HEK293T (cell line): ENCODE measurements around the gene ARID1B.

ENCODE experiments used
- CTCF ChIA-PET: fragments of 350-600 bp; formaldehyde crosslinking; extraction: SDS; loops from one replicate; lab custom pipeline; 2021; ENCODE audit warnings: antibody characterized with exemption, inconsistent platforms; lab: Yijun Ruan, JAX
- POLR2A ChIA-PET: fragments of 350-600 bp; formaldehyde crosslinking; extraction: SDS; loops from one replicate; lab custom pipeline; 2020; ENCODE audit warnings: antibody characterized with exemption, inconsistent platforms; lab: Yijun Ruan, JAX
- DNase-seq: peaks from one replicate; pipeline ENCODE4 v3.0.0; 2012; ENCODE audit warnings: mixed read lengths; ENCODE audit errors: extremely low spot score
- ARNT ChIP-seq: fragments of 450-650 bp; IDR thresholded peaks from 2 replicates; pipeline ENCODE4 v1.6.1; 2017; ENCODE audit warnings: mild to moderate bottlenecking
- BHLHE40 ChIP-seq: fragments of 450-650 bp; IDR thresholded peaks from 2 replicates; pipeline ENCODE4 v1.6.1; 2016; ENCODE audit warnings: mild to moderate bottlenecking, moderate library complexity, borderline replicate concordance
- CTBP1 ChIP-seq: fragments of 450-650 bp; IDR thresholded peaks from 2 replicates; pipeline ENCODE4 v1.6.1; 2016; ENCODE audit warnings: borderline replicate concordance
- ELF4 ChIP-seq: fragments of 450-650 bp; IDR thresholded peaks from 2 replicates; pipeline ENCODE4 v1.6.1; 2017; ENCODE audit warnings: antibody characterized with exemption
- FOXA1 ChIP-seq: fragments of 450-650 bp; IDR thresholded peaks from 2 replicates; pipeline ENCODE4 v1.6.1; 2016; ENCODE audit warnings: mild to moderate bottlenecking
- FOXK2 ChIP-seq: fragments of 450-650 bp; IDR thresholded peaks from 2 replicates; pipeline ENCODE4 v1.6.1; 2016; ENCODE audit warnings: mild to moderate bottlenecking
- FOXM1 ChIP-seq: fragments of 450-650 bp; IDR thresholded peaks from 2 replicates; pipeline ENCODE4 v1.6.1; 2017; ENCODE audit warnings: mild to moderate bottlenecking, borderline replicate concordance
- HDGF ChIP-seq: fragments of 450-650 bp; IDR thresholded peaks from 2 replicates; pipeline ENCODE4 v1.6.1; 2017; ENCODE audit warnings: antibody characterized with exemption, borderline replicate concordance
- L3MBTL2 ChIP-seq: fragments of 450-650 bp; conservative IDR thresholded peaks from 2 replicates; pipeline ENCODE4 v1.6.1; 2016; ENCODE audit warnings: mild to moderate bottlenecking
- LEF1 ChIP-seq: fragments of 450-650 bp; IDR thresholded peaks from 2 replicates; pipeline ENCODE4 v1.6.1; 2017; ENCODE audit warnings: mild to moderate bottlenecking, borderline replicate concordance
- NFRKB ChIP-seq: fragments of 450-650 bp; IDR thresholded peaks from 2 replicates; pipeline ENCODE4 v1.6.1; 2016; ENCODE audit warnings: mild to moderate bottlenecking, moderate library complexity
- SP1 ChIP-seq: fragments of 450-650 bp; IDR thresholded peaks from 2 replicates; pipeline ENCODE4 v1.6.1; 2017
- SUZ12 ChIP-seq: fragments of 450-650 bp; IDR thresholded peaks from 2 replicates; pipeline ENCODE4 v1.6.1; 2016; ENCODE audit warnings: mild to moderate bottlenecking
- TARDBP ChIP-seq: fragments of 450-650 bp; IDR thresholded peaks from 2 replicates; pipeline ENCODE4 v1.6.1; 2016
- ZNF384 ChIP-seq: fragments of 450-650 bp; IDR thresholded peaks from 2 replicates; pipeline ENCODE4 v1.6.1; 2016
- TF ChIP-seq, protein P1 (sequence below): fragments of 450-650 bp; IDR thresholded peaks from 2 replicates; pipeline ENCODE4 v1.6.1; 2016

The ARID1B gene

DNA sequence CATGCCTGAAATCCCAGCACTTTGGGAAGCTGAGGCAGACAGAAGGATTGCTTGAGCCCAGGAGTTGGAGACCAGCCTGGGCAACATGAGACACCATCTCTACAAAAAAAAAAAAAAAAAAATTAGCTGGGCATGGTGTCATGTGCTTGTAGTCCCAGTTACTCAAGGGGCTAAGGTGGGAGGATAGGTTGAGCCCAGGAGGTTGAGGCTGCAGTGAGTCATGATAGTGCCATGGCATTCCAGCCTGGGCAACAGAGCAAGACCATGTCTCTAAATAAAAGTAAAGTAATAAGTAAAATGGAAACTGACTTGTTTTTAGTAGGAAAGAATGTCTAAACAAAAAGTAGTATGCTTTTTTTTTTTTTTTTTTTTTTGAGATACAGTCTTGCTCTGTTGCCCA lies 240.7 kb downstream of the ARID1B start:
- no peak for DNase-seq
- no peak for TF ChIP-seq FOXM1
- no peak for TF ChIP-seq LEF1
- TF ChIP-seq ZNF384 = no peak
- no peak for TF ChIP-seq NFRKB
- no peak for TF ChIP-seq BHLHE40
- TF ChIP-seq HDGF = no peak
- TF ChIP-seq ELF4 = no peak
- TF ChIP-seq TARDBP = no peak
- no peak for TF ChIP-seq SUZ12
- no peak for TF ChIP-seq CTBP1
- CTCF ChIA-PET = no interaction called here
- POLR2A ChIA-PET = no interaction called here

DNA sequence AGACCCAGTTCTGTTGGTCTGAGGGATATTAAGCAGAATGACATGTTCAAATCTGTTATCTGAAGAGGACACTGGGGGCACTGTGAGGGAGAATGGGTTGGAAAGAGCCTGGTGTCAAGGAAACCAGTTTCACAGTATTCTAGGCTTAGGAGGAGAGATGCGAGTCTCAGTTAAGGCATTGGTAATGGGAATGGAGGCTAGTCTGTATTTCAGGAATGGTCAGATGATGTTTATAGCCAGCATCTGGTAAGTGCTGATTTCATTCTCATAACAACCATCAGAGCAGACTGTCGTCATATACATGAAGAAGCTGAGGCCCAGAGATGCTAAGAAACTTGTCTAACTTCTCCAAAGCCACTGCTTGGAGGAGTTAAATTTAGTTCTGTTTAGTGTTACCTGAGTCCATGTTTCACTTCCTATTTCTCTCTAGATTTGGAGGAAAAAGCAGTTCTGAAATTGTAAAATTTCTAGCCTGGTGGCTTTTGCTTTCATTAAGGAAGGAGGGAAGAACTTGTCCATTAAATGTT lies 242.0 kb downstream of the ARID1B start:
- POLR2A ChIA-PET = no interaction called here
- CTCF ChIA-PET = no interaction called here
- TF ChIP-seq CTBP1 = no peak
- TF ChIP-seq FOXA1 = no peak
- TF ChIP-seq LEF1 = no peak
- TF ChIP-seq TARDBP = no peak
- no peak for TF ChIP-seq FOXK2
- no peak for TF ChIP-seq ZNF384
- TF ChIP-seq ARNT = no peak
- TF ChIP-seq NFRKB = no peak
- no peak for TF ChIP-seq FOXM1
- TF ChIP-seq SUZ12 = no peak
- TF ChIP-seq HDGF = no peak
- TF ChIP-seq BHLHE40 = no peak
- no peak for TF ChIP-seq ELF4
- TF ChIP-seq SP1 = no peak
- no peak for TF ChIP-seq L3MBTL2
- TF ChIP-seq, protein P1, sequence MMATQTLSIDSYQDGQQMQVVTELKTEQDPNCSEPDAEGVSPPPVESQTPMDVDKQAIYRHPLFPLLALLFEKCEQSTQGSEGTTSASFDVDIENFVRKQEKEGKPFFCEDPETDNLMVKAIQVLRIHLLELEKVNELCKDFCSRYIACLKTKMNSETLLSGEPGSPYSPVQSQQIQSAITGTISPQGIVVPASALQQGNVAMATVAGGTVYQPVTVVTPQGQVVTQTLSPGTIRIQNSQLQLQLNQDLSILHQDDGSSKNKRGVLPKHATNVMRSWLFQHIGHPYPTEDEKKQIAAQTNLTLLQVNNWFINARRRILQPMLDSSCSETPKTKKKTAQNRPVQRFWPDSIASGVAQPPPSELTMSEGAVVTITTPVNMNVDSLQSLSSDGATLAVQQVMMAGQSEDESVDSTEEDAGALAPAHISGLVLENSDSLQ = no peak
- DNase-seq = peak; percentile 31

DNA sequence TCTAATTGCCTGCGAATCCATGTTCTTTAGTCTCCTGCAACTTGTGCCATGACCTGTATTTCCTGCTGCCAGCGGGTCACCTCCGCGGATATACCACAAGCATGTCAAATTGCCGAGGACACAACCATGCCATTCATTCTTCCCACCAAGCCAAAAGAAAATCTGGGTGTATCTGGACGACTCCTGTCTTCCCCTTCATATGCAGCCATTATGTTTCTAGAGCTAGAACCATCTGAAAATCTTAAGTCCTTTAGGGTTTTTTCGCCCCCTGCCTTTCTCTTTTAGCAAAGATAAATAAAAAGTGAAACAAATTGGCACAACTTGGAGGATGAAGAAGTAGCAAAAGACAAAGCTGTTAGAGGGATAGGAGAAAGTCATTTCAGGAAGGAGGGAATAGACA lies 242.6 kb downstream of the ARID1B start:
- CTCF ChIA-PET = no interaction called here
- TF ChIP-seq FOXA1 (no peak), SUZ12 (no peak), CTBP1 (no peak), FOXM1 (no peak), L3MBTL2 (no peak), TARDBP (no peak), NFRKB (no peak), LEF1 (no peak)
- TF ChIP-seq, protein P1 = no peak
- POLR2A ChIA-PET = interaction anchor here (0.7 to 2.9 kb wide), 3 partner anchors 11 to 239 kb away, joined by 3 to 8 read pairs (median 3); no protein-coding TSS in a partner anchor
- no peak for DNase-seq

DNA sequence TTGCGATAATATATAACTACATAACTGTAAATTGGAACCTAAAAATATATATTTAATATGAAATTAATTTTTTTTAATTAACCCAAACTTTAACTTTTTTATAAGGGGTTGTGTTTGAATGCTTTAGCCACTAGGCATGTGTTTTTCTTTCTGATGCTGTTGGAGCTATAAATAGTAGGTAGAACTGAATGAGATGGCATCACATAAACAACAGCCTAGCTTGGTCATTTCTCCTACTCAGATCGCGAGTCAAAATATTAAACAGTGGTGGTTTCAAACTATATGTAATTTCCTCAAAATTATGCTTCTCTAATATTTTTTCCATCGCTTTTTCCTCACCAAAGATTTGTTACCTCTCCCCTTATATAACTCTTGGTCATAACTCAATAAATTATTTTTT lies 243.2 kb downstream of the ARID1B start:
- ChIA-PET CTCF (interaction anchor here (0.7 kb wide), 1 partner anchor 1723 kb away, joined by 3 read pairs; no protein-coding TSS in a partner anchor), POLR2A (interaction anchor here (0.7 to 2.9 kb wide), 5 partner anchors 9 to 240 kb away, joined by 3 to 8 read pairs (median 3); no protein-coding TSS in a partner anchor)
- DNase-seq = no peak
- TF ChIP-seq BHLHE40 (no peak), HDGF (no peak), ARNT (no peak), ZNF384 (no peak), FOXA1 (no peak), CTBP1 (no peak), SUZ12 (no peak), ELF4 (no peak), NFRKB (no peak), FOXM1 (no peak), FOXK2 (no peak), L3MBTL2 (no peak), TARDBP (no peak), LEF1 (no peak), SP1 (no peak)
- TF ChIP-seq, protein P1 = no peak

DNA sequence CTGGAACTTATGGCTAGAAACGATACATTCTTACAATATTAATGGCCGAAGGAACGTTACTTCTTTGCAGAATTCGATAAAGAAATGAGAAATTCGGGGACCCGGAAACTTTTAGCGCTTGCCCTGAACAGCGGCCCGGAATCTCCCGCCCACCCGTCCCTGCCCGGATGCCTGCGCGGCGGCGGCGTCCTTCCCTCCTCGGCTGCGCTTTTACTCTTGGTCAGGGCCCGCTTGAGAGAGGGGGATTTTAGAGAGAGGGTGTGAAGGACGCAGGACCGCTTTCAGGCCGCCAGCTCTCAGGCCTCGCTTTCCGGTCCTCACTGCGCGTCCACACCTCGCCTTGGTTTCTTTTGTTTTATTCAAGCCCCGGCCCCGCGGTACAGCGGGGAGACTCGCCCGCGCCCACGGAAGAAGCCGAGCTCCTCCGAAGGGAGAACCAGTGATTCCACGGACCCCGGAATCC lies 243.7 kb downstream of the ARID1B start:
- TF ChIP-seq ARNT = no peak
- TF ChIP-seq BHLHE40 = no peak
- TF ChIP-seq FOXK2 = no peak
- no peak for TF ChIP-seq NFRKB
- TF ChIP-seq ELF4 = no peak
- TF ChIP-seq FOXA1 = no peak
- no peak for TF ChIP-seq TARDBP
- no peak; the same call in 1 of the 2 replicates for TF ChIP-seq L3MBTL2
- TF ChIP-seq ZNF384 = no peak
- TF ChIP-seq HDGF = no peak
- TF ChIP-seq CTBP1 = no peak
- no peak for TF ChIP-seq LEF1
- TF ChIP-seq FOXM1 = no peak
- TF ChIP-seq, protein P1 = no peak
- TF ChIP-seq SUZ12 = no peak
- no peak for TF ChIP-seq SP1
- ChIA-PET POLR2A (interaction anchor here (0.8 to 2.9 kb wide), 9 partner anchors 8 to 115 kb away, joined by 3 to 8 read pairs (median 3); no protein-coding TSS in a partner anchor), CTCF (interaction anchor here (0.5 kb wide), 1 partner anchor 201 kb away, joined by 3 read pairs; no protein-coding TSS in a partner anchor)
- DNase-seq = peak; percentile 70
